ENCODE measurements around the gene NCAM2.

NCAM2 gene

DNA sequence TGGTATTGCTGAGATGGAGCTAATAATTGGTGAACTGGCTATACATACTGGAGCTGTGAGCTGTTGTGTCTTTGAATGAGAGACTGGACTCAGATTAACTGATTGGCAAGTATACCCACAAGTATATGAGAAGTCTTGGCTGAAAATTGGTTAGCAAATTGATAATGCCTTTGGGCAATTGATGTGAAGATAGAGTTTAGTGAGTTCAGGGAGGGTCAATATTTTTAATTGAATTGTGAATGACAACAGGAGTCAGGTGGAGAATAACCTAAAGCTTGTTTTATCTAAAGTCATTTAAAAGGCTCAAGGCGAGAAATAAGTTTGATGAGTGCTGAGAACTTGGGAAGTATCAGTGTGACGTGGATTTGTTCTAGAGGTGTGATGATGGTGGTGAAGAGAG is 27.5 kb downstream of the NCAM2 start:
- no peak for DNase-seq (ENCODE audit: extremely low read depth in 1 of 2, low read depth in 1 of 2)

DNA sequence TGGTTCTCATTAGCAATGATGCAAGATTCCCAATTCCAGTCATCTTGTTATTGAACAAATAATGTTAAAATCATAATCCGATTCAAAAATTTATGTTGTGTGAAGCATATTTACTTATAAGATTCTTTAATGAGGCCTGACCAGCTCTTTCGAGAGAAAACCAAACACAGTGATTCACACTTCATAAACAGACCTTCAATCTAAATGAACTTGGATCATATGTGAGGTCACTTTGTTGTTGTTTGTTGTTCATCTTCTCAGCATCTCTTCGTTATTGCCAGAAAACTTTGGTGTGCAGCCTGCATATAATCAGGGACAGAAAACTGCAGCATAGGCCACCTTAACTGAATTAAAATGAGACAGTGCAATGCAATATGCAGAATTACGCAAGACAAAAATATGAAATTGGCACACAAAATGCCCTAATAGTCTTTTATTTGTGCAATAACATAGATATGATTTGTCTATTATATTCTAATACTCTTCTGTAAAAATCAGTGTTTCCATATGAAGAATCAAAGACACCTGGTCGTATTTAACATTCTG is 30.1 kb downstream of the NCAM2 start:
- no peak for DNase-seq (ENCODE audit: extremely low read depth in 1 of 2, low read depth in 1 of 2)

DNA sequence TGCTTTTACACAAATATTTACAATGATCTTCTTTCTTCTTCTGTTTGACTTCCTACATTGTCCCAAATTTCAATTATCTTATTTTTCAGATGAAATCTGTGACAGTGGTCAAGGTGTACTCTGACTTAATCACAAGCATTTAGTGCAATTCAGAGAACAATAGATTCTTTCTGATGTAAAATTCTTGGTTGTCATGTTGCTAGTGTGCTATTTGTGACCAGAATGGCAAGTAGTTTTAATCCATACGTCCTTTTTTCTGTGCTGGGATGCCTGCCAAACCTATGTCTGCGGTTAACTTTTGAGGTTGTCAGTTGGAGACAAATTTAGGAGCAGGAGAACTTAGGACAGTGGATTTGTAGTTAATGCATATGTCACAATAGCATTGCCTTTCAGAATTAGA is 31.0 kb downstream of the NCAM2 start:
- DNase-seq (ENCODE audit: extremely low read depth in 1 of 2, low read depth in 1 of 2): no peak

DNA sequence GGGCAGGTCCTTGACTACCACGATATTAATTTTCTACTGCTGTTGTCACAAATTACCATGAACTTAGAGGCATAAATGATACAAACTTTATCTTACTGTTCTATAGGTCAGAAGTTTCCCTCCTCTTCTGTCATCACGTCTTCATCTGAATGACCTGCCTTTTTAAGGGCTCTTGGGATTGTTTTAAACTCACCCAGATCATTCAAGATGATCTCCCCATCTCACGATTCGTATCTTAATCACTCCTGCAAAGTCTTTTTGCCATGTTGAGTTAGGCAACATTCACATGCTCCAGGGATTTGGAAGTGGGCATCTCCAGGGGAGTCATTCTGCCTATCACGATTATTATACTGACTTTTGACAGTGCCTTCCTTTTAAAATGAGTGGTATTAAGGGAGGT is 32.1 kb downstream of the NCAM2 start:
- no peak for DNase-seq (ENCODE audit: extremely low read depth in 1 of 2, low read depth in 1 of 2)

DNA sequence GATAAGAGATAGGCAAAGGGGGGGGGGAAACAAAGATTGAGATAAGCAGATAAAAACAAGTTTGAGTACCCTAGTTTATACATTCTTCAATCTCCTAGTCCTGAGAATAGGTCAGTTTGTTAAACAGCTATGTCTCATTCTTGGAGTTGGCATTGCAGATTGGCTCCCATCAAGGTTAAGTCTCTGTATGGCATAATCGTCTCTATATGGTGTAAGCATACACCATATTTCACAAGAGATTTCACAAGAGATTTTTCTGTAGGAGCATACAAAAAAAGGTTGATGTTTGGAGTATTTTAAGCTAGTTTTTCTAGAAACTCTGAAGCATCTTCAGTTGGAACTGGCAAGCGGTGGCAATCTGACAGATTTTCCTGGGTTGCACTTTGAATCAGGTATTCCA is 35.8 kb downstream of the NCAM2 start:
- DNase-seq (ENCODE audit: extremely low read depth in 1 of 2, low read depth in 1 of 2): no peak

DNA sequence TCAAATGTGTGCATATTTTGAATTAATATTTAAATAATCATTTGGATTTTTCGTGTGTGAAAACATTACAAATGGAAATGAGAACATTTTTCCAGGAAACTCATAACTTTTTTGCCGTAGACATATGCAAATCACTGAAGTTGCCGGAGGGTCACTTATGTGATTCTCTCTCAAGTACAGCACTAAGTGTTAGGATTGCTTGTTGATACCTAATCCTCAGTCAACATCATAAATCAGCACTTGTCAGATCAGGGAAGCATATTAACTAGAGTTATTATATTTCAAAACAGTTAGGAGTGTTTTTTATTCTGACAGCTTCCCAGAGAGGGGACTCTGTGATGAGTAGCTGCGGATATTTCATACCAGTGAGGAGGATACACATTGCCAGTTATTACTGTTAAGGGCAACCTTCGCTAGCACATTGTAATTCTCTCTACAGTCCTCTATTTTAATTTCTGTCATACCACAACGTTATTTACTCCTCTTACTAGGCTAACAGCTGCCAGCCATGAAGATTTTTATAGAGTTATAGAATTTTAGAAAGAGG is 41.5 kb downstream of the NCAM2 start:
- DNase-seq (ENCODE audit: extremely low read depth in 1 of 2, low read depth in 1 of 2): no peak

DNA sequence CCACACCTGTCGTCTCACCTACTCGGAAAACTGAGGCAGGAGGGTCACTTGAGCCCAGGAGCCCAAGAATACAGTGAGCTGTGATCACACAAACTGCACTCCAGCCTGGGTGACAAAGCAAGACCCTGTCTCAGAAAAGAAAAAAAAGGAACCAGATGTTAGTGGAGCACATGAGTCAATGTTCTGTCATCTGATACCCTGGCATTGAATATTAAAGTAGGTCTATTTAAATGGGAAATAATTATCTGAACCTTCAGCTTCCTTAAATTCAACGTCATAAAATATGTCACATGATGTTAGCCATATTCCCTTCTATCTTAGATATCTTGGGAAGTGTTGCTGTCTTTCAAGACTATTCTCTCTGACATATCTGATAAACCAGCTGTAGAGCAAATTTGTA is 47.3 kb downstream of the NCAM2 start:
- no peak for DNase-seq (ENCODE audit: extremely low read depth in 1 of 2, low read depth in 1 of 2)

DNA sequence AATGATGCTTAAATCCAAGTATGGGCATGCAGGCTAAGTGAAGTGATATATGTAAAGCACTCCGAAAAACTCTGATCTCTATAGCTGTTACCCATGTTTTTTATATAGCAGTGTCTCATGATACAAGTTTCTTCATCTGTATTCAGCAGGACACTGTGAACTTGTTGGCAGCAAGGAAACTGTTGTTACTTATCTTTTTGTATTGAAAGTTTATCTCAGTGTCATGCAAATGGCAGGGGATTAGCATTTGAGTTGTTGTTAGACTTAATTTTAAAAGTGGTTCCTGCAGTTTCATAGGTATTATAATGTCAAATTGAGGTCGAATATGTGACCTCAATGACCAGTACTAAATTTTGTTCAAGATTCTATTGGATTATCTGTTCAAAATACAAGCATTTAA is 47.9 kb downstream of the NCAM2 start:
- DNase-seq (ENCODE audit: extremely low read depth in 1 of 2, low read depth in 1 of 2): no peak

DNA sequence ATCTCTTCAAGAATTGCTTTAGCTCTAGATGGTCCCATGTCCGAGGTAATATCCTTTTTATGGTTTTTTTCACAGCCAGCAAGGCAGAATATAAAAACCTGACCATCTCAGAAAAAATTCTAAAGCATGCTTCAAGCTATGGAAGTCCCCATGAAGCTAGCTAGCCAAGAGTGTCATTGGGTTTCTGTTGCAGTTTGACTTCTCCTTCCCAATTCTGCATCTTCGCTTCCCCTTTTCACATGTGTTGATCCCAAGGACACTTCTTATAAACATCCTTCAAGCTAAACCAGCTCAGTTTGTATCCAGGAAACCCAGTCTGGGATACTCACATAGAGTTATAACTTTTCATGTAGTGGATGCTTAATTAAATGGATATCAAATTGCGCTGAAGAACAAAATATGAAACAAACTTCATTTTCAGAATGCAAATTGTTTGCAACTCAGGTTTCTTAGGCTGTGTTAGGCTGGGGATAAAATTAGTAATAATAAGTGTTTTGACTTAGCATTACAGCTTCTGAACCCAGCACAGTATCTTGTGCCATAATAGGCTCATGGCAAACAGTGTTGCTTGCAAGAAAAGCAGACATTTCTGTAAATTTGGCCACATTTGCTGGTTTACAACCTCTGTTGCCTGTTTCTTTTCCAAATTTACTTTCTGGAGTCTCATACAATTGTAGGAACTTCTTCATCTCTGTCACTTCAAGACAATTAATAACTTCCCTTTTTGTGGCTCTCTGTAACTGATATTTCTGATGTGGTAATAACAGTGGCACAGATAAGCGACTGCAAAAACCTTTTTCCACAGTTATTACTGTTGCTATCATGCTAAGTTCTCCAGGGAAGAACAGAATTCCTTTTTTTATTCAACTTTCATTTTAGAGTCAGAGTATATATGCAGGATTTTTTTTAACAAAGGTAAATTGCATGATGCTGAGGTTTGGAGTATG is 53.2 kb downstream of the NCAM2 start:
- DNase-seq (ENCODE audit: extremely low read depth in 1 of 2, low read depth in 1 of 2): no peak

DNA sequence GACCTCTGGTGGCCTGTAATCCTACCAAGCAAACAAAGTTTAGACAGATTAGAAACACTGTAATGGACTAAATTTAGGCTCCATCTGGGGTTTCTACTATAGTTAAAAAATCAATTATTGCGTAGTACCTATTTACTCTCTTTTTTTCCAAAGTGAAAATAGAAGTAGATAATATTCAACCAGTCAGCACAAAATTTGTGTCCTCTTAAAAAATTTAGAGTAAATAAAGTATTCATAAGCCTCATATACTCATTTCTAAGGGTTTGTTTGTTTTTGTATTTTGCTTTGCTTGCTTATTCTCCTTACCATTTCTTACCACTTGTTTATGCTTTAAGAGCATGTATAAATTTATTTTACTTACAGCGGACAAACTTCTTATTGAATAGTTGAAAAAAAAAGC is 54.5 kb downstream of the NCAM2 start:
- DNase-seq (ENCODE audit: extremely low read depth in 1 of 2, low read depth in 1 of 2): no peak

DNA sequence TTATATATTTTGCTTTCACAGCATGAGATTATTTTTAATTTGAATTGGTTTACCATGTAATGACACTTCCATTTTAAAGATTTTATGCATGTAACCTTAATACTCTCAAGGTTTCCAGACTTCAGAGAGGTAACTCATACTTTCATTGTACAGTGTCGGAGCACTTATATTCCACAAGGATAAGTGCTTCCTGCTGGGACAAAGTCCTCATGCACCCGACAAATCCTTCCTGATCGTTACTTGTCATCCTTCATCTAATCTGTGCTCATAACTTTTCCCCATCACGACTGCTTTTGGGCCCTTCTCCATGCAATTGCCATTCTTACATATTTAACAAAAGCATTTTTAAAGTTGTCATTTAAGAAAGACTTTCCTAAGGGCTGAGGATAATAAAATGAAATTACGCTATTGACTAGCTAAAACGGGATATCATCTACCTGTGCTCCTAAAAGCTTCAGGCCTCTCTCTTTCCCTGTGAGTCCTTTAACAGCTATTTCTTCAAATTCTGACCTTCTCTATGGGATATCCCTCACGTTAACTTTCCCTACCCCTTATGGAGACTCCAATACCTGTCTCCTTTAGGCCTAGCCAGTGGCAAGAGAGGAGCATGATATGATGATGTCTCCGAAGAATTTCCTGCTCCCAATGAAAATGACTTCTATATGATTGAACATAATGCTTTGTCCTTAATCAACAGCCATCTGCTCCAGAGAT is 59.3 kb downstream of the NCAM2 start:
- DNase-seq (ENCODE audit: extremely low read depth in 1 of 2, low read depth in 1 of 2): no peak

DNA sequence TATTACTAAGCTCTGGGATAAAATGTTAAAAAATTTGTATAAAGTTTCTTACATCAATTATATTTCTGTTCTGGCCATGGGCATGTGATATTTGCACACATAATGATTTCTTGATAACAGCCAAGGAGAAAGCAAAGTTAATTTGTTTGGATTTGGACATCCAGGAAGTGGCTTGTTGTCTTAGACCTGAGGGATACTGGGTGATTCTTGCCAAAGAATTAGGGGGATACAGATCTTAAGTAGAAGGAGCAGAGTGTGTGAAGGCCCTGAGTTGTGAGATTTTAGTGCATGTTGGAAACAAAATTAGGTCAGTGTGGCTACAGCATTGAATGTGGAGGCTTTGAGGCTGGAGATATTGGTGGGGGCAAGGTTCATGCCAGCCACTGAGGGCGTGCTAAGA is 65.6 kb downstream of the NCAM2 start:
- no peak for DNase-seq (ENCODE audit: extremely low read depth in 1 of 2, low read depth in 1 of 2)

DNA sequence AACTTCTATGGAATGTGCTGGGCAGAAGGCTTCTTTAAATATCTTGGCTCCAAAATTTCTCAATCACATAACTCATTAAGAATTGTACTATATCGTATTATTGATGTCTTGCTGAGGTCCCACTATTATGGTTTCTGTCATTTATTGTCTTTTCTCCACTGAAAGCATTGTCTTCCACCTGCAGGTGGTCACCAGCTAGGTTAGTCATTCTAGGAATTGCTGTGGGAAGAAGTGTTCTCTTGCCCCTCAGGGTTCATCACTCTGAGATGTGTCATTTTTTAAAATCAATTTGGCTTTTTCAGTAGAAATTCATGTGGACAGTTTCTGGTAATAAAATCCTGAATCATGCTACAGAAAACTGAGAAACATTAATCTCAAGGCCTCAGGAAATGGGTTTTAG is 66.1 kb downstream of the NCAM2 start:
- no peak for DNase-seq (ENCODE audit: extremely low read depth in 1 of 2, low read depth in 1 of 2)

DNA sequence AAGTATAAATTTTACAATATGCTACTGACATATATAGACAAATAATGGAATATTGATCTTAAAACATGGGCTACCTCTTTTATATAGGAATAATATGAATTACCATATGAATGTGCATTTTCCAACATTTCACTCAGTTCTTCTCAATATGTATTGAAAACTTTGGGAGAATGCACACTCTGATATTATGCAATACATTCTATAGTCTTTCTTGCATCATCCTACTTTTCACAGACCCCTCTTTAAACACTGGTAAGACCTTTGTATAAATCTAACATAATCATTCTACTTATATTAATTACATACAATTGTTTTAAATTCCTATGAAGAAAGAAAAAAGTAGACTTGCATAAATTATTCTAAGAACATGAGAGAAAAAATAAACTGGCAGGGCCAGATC is 69.2 kb downstream of the NCAM2 start:
- no peak for DNase-seq (ENCODE audit: extremely low read depth in 1 of 2, low read depth in 1 of 2)

DNA sequence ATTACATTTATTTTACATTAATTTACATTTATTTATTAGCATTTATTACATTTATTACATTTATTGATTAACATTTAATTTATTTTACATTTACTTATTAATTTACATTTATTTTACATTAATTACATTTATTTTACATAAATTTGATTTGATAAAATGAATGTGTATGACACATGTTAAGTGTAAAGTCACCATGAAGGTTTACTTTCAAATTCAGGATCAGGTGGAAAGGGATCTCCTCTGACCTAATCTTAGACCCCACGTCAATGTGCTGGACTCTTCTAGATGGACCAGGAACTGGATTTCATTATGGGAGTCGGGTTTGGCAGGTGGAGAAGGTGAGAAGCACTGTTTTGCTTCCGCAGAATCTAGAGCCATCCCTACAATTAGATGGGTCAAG is 76.1 kb downstream of the NCAM2 start:
- DNase-seq (ENCODE audit: extremely low read depth in 1 of 2, low read depth in 1 of 2): no peak

DNA sequence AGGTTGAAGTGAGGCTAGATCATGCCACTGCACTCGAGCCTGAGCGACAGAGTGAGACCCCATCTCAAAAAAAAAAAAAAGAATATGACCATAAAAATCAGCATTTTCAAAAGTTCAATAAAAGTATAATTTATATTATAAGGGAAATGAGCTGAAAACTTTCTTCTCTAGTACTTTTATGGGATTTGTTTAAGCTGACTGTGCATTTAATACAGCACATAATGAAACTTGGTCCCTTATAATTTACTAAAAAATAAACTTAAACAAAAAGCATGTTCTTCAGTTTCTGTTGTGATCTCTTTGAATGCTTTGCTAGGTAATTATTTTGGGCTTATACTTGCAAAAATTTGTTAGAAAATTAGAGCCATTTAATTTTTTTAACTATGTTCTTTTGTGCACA is 77.8 kb downstream of the NCAM2 start:
- DNase-seq (ENCODE audit: extremely low read depth in 1 of 2, low read depth in 1 of 2): no peak

DNA sequence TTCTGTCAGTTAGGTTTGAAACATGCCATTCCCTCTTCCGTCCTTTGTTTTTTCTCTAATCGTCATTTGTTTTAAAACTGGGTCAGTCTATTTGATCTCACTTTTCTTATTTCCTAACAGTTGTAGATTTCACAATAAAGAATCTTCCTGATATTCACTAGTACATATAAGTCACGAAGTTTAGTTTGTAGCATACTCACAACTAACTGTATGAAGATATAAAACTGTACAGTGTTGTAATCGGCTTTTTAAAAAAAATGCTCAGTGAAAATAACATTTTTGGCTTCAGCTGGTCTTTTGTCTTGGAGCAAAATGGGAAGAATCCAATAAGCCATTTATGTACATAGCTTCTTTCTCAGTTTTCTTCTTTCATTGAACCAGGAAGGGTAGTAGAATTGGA is 78.3 kb downstream of the NCAM2 start:
- no peak for DNase-seq (ENCODE audit: extremely low read depth in 1 of 2, low read depth in 1 of 2)

DNA sequence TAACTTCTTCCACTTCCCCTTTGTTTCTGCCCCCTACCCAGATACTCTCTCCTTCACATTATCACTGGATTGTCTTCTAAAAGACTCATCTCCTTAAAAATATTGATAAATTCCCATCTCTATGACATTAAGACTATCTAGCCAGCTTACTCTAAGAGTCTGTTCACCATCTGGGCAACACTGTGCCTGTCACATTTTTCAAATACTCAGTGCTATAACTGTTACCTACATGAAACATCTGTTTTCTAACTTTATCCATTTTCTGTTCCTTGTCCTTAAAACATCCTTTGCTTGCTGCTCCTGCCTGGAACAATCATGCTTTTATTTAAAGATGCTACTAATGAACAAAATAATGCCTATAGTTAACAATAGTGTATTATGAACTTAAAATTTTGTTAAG is 81.4 kb downstream of the NCAM2 start:
- DNase-seq (ENCODE audit: extremely low read depth in 1 of 2, low read depth in 1 of 2): no peak

DNA sequence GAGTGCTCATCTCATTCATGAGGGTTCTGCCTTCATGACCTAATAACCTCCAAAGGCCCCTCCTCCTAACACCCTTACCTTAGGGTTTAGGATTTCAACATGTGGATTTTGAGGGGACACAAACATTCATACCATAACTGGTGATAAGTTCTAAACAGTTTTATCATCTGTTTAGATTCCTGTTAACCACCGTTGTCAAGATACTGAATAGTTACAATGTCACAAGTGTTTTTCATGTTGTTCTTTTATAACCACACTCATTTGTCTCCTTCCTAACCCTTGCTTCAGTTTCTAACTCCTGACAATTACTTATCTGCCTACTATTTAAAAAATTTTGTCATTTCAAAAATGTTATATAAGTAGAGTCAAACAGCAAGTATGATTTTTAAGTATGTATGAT is 86.0 kb downstream of the NCAM2 start:
- no peak for DNase-seq (ENCODE audit: extremely low read depth in 1 of 2, low read depth in 1 of 2)

DNA sequence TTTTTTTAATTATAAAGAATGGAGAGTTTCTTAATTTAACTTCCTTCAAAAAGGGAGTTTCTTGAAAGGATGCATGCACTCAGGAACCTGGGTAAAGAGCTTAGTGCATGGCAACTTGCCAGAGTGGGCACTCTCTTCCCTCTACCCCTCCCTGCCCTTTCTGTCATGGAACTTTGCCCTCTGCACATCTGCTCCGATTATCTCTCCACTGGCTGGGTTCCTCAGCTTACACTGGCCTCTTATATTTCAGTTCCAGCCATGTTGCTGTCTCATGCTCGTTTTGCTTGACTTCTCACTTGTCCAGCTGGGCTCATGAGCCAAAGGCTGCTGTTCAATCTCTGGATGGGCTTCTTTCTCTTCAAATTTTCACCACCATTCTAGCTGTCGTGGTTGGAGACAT is 87.0 kb downstream of the NCAM2 start:
- DNase-seq (ENCODE audit: extremely low read depth in 1 of 2, low read depth in 1 of 2): no peak

DNA sequence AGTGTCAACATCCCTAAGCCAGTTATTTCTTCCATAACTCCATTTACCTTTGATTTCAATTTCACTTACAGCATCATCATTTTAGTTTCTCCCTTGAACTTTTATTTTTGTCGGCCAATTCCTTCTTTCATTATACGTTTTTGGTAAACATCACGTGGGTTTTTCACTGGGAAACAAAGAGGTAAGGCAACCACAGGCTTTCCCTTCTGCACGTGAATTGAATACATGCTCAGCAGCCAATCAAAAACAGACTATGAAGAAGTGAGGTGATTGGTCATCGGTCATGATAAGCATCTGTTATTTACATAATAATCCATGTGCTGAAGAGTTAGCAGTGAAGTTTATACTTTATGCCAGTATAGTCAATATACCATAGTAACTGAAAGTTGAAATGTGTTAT is 98.7 kb downstream of the NCAM2 start:
- no peak for DNase-seq (ENCODE audit: extremely low read depth in 1 of 2, low read depth in 1 of 2)

DNA sequence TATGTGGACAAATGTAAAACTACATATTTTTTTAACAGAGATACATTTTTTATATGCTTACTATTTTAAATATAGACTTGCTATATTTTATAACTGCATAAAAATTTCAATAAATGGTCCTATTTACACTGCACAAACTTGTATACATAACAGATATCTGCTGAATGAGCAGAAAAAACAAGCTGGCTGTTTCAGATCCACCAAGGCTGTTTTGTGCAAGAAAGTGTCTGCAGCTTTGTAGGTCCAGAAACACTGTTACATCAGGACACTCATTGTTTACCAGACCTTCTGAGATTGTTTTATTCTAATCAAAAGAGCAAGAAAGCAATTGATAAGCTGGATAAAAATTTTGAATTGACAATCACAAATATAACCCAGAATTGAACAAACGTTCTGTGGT is 99.3 kb downstream of the NCAM2 start:
- DNase-seq (ENCODE audit: extremely low read depth in 1 of 2, low read depth in 1 of 2): no peak
